ENCODE data around the gene NOXO1. TPM values are rescaled to one million over a fixed set of nuclear protein-coding genes. Genes with fewer than 3 reads are reported as not detected.
"Not testable (repeated sequence)": the region's sequence is repeated elsewhere in the genome, so short reads cannot be mapped to it uniquely, and the experiment has no call there.

Gene NOXO1
- polyA plus RNA-seq, 4 donors: 0.52 to 0.97 (median 0.65) TPM

- DNase-seq (ENCODE audit: low read depth in 4 of 4, low spot score in 3 of 4): peak; percentile 93 to 98 (median 96)
Observed at GRCh38 chr16:1964506-1965395, 16.5 kb downstream of the NOXO1 start, which contains the start of gene RPS2. Gene RPS2 (minus strand): TSS chr16:1964826. CDS start chr16:1964625, 201 bp downstream.

GRCh38 chr16:1963806-1964505, 17.3 kb downstream of the NOXO1 start:
- no peak for DNase-seq (ENCODE audit: low read depth in 4 of 4, low spot score in 3 of 4)

- DNase-seq (ENCODE audit: low read depth in 4 of 4, low spot score in 3 of 4): not testable (repeated sequence)
Observed at GRCh38 chr16:1962161-1963153, 18.8 kb downstream of the NOXO1 start.

GRCh38 chr16:1961651-1962067, 19.6 kb downstream of the NOXO1 start:
- no peak for DNase-seq (ENCODE audit: low read depth in 4 of 4, low spot score in 3 of 4)

GRCh38 chr16:1960665-1961630, 20.3 kb downstream of the NOXO1 start:
- no peak for DNase-seq (ENCODE audit: low read depth in 4 of 4, low spot score in 3 of 4)

- peak; percentile 77 to 88 (median 78) for DNase-seq (ENCODE audit: low read depth in 4 of 4, low spot score in 3 of 4)
Observed at GRCh38 chr16:1959269-1960039, 21.8 kb downstream of the NOXO1 start, which contains the start of gene NDUFB10. Gene NDUFB10 (plus strand): TSS chr16:1959538. CDS start chr16:1959625, 87 bp downstream.

GRCh38 chr16:1958715-1959268, 22.5 kb downstream of the NOXO1 start:
- no peak for DNase-seq (ENCODE audit: low read depth in 4 of 4, low spot score in 3 of 4)

- DNase-seq (ENCODE audit: low read depth in 4 of 4, low spot score in 3 of 4): not testable (repeated sequence)
Observed at GRCh38 chr16:1958143-1958491, 23.2 kb downstream of the NOXO1 start.

GRCh38 chr16:1957434-1958142, 23.7 kb downstream of the NOXO1 start:
- DNase-seq (ENCODE audit: low read depth in 4 of 4, low spot score in 3 of 4): not testable (repeated sequence)

GRCh38 chr16:1953734-1954133, 27.5 kb downstream of the NOXO1 start:
- no peak for DNase-seq (ENCODE audit: low read depth in 4 of 4, low spot score in 3 of 4)

- DNase-seq (ENCODE audit: low read depth in 4 of 4, low spot score in 3 of 4): no peak
Observed at GRCh38 chr16:1950559-1950958, 30.7 kb downstream of the NOXO1 start.

GRCh38 chr16:1950047-1950446, 31.2 kb downstream of the NOXO1 start:
- no peak for DNase-seq (ENCODE audit: low read depth in 4 of 4, low spot score in 3 of 4)

- no peak for DNase-seq (ENCODE audit: low read depth in 4 of 4, low spot score in 3 of 4)
Observed at GRCh38 chr16:1949507-1949906, 31.8 kb downstream of the NOXO1 start.

GRCh38 chr16:1947369-1947670, 33.9 kb downstream of the NOXO1 start:
- DNase-seq (ENCODE audit: low read depth in 4 of 4, low spot score in 3 of 4): no peak

- DNase-seq (ENCODE audit: low read depth in 4 of 4, low spot score in 3 of 4): no peak
Observed at GRCh38 chr16:1946495-1947368, 34.5 kb downstream of the NOXO1 start.

- no peak for DNase-seq (ENCODE audit: low read depth in 4 of 4, low spot score in 3 of 4)
Observed at GRCh38 chr16:1945559-1946391, 35.5 kb downstream of the NOXO1 start.
